NCI-H146 treated with DMSO at 0.1 percent for 48 hours (cell line): ENCODE results near the gene CDH22.
A peak's percentile ranks its signal among the peaks of the same experiment; 100 is the strongest.

Experiments
- DNase-seq: peaks from one replicate; lab custom pipeline; 2025; ENCODE audit not compliant: unreplicated experiment; lab: John Stamatoyannopoulos, UW

CDH22 gene

GRCh38 chr20:46249671-46250070 is 58.6 kb downstream of the CDH22 start:
- DNase-seq: no peak

GRCh38 chr20:46246559-46246958 is 61.7 kb downstream of the CDH22 start:
- peak; percentile 27 for DNase-seq

- no peak for DNase-seq
Measured at GRCh38 chr20:46243707-46244628, 64.3 kb downstream of the CDH22 start.

- no peak for DNase-seq
Measured at GRCh38 chr20:46242390-46242789, 65.9 kb downstream of the CDH22 start.

- no peak for DNase-seq
Measured at GRCh38 chr20:46240881-46241280, 67.4 kb downstream of the CDH22 start.

- DNase-seq: no peak
Measured at GRCh38 chr20:46240065-46240464, 68.2 kb downstream of the CDH22 start.

- no peak for DNase-seq
Measured at GRCh38 chr20:46237736-46238135, 70.6 kb downstream of the CDH22 start.

- DNase-seq: no peak
Measured at GRCh38 chr20:46237227-46237626, 71.1 kb downstream of the CDH22 start.

- no peak for DNase-seq
Measured at GRCh38 chr20:46235077-46235476, 73.2 kb downstream of the CDH22 start.

- DNase-seq: no peak
Measured at GRCh38 chr20:46233701-46234100, 74.6 kb downstream of the CDH22 start.

GRCh38 chr20:46232539-46232938 is 75.8 kb downstream of the CDH22 start:
- DNase-seq: no peak

- no peak for DNase-seq
Measured at GRCh38 chr20:46230801-46231282, 77.5 kb downstream of the CDH22 start.

GRCh38 chr20:46230106-46230491 is 78.2 kb downstream of the CDH22 start:
- DNase-seq: no peak

GRCh38 chr20:46229478-46230105 is 78.7 kb downstream of the CDH22 start:
- no peak for DNase-seq

GRCh38 chr20:46228670-46229069 is 79.6 kb downstream of the CDH22 start:
- no peak for DNase-seq

- DNase-seq: no peak
Measured at GRCh38 chr20:46227272-46227767, 81.0 kb downstream of the CDH22 start.

- no peak for DNase-seq
Measured at GRCh38 chr20:46226602-46227001, 81.7 kb downstream of the CDH22 start.

GRCh38 chr20:46222521-46223007 is 85.7 kb downstream of the CDH22 start:
- DNase-seq: no peak

- DNase-seq: no peak
Measured at GRCh38 chr20:46221256-46221833, 87.0 kb downstream of the CDH22 start.

- DNase-seq: peak; percentile 96
Measured at GRCh38 chr20:46220455-46221207, 87.7 kb downstream of the CDH22 start.

GRCh38 chr20:46219920-46220319 is 88.4 kb downstream of the CDH22 start:
- no peak for DNase-seq
